CD4-positive, alpha-beta T cell treated with Interleukin-2 at 100 ng/mL for 4 hours (primary cell): ENCODE results near the gene OR7A17.

Source experiments
- DNase-seq: peaks from one replicate; pipeline ENCODE4 v3.0.0-alpha.2; 2020; ENCODE audit warnings: low spot score

The OR7A17 gene

DNA sequence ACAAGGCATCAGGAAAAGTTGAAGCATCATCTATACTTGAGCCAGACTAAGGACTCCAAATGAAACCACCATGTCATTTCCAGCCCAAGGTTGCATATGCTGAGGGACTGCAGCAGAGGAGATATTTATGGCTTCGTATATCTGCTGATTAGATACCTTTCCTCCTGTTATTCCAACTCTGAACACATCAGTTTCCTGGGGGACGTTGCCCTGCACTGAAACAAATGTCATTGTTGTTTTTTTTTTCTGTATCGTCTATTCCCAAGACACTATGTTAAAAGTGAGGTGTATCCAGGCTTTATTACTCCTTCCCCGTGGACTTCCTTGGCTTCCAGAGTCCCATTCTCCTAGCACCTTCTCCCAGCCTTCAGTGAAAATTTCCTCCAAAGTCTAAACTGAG, at the start of gene OR7A17:
Gene OR7A17, minus strand, starts transcription at position 101 of the 400 bp plus-strand sequence. CDS start 4,777 bp downstream, outside the sequence.
- no peak for DNase-seq

DNA sequence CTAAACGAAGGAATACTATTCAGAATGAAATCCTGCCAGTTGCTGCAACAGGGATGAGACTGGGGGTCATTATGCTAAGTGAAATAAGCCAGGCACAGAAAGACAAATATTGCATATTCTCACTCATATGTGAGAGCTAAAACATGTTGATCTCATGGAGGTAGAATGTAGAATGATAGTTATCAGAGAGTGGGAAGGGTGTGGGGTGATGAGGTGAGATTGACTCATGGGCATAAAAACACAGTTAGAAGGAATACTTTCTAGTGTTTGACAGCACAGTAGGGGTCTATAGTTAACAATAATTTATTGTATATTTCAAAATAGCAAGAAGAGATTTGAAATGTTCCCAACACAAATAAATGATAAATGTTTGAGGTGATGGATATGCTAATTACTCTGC, 47.6 kb upstream of the OR7A17 start:
- DNase-seq: no peak

DNA sequence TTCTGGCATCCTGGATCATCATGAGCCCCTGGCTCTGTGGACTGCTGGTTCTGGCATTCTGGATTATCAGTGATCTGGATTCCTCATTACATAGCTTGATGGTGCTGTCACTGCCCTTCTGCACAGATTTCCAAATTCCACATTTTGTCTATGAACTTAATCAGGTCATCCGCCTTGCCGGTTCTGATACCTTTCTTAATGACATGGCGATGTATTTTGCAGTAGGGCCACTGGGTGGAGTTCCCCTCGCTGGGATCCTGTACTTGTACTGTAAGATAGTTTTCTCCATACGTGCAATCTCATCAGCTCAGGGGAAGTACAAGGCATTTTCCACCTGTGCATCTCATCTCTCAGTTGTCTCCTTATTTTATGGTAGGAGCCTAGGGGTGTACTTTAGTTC, 30.9 kb upstream of the OR7A17 start:
- DNase-seq: no peak

DNA sequence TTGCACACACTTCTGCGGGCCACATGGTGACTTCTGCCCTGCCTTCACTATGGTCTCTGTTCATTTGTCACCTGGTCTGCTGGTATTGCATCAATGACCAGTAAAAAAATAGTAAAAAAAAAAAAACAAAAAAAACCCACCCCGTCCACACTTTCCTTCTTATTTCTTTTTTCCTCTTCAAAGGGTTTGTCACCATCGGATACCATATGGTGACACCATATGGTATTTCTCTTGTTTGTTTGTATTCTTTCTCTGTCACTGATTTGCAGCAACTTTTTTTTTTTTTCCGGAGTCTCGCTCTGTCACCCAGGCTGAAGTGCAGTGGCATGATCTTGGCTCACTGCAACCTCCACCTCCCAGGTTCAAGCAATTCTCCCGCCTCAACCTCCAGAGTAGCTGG, 29.2 kb upstream of the OR7A17 start:
- DNase-seq: no peak

DNA sequence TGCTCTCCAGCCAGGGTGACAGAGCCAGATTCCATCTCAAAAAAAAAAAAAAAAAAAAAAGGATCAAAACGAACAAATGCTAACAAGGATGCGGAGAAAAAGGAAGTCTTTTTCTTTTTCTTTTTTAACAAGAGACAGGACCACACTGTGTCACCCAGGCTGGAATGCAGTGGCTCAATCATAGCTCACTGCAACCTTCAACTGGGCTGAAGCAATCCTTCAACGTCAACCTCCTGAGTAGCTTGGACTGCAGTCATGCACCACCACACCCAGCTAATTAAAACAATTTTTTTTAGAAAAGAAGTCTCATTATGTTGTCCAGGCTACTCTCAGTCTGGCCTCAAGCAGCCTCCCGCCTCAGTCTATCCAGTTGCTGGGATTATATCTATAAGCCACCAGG, 20.8 kb upstream of the OR7A17 start:
- no peak for DNase-seq

DNA sequence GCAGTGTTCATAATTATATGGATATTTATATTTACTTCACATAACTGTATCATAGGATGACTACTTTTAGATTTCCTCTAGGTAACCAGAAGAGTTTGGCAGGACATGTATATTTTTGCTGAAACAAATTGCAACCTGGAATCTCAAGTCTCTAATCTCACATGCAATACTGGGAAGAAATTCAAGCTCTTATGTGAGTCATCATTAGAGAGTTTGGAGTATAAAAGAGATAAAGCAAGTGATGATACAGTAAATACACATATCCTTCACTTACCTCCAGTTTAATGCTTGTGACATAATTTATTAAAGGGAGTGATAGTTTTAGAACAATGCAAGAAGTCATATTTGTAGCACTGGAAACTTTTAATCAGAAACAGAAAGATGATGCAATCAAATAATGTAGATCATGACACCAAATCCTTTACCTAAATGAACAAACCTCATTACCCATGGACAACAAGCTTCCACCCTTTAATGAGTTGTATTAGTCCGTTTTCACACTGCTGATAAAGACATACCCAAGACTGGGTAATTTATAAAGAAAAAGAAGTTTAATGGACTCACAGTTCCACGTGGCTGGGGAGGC, 15.8 kb upstream of the OR7A17 start:
- DNase-seq: no peak

DNA sequence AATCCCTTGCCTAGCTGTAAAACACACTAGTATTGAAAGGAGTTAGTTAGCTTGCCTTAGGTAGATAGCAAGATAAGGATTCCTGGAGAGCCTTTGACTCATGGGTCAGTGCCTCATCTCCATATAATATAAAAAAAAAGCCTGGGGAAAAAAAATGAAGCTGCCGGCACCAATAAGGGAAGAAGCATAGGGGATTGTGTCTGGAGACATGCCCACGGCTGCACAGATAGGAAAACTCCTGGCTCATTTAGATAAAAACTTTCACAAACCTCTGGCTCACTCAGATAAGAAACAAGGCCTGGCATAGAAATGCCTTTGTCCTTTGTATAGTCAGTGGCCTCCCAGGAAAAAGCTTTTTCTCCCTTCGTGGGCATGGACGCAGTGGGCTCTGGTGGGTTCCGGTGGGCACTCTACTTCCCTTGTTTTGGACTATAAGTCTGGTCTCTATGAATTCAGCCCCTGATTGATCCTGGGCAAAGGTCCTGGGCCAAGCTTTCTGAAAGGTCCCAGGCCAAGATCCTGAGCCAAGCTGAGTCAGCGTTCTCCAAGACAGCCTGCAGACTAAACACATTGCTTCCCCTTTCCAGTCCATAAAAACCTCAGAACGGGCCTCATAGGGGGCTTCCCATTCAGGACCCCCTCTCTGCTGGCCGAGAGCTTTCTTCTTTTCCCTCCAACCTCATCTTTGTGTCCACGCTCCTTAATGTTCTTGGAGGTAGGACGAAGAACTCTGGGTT, 4.9 kb upstream of the OR7A17 start:
- no peak for DNase-seq

DNA sequence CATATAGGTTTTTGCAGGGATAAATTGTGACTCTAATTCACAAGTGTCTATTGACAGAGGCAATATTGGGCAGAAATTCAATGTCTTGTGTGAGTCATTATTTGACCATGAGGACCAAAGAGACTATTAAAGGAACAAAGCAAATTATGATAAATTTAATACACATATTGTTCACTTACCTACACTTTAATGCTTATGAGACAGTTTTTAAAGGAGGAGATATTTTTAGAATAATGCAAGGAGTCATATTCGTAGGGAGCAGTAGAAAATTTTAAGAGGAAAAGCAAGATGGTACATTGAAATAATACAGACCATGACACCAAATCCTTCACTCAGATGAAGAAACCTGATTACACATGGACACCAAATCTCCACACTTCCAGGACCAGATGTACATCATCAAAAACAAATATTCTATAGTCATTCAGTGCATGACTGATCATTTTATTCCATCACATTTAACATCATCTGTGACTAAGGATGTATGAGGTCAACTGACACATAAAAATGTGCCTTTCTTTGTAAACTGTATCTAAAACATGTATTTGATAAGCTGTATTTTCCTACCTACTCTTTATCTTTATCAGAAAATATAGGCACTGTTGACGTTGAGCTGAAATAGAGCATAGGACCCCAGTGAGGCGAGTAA, 4.2 kb upstream of the OR7A17 start:
- no peak for DNase-seq

DNA sequence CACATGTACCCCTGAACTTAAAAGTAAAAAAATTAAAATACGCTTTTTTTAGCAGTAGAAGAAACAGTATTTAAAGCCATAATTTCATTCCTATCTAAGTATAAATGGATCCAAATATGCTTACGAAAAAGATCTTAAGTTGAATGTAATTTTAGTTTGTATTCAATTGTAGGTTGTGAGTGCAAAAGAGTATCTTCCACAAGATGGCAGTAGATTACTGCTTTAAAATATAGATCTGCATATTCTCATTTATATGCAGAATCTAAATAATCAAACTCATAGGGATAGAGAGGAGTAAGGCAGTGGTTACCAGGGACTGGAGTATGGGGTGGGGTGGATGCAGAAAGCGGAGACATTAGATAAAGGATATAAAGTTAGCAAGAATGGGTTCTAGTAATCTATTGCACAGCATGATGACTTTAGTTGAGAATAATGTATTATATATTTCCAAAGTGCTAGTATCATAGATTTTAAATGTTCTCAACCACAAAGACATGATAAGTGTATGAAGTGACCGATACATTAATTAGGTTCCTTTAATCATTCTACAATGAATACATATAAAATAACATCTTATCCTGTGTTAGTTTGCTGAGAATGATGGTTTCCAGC, 14.2 kb downstream of the OR7A17 start:
- DNase-seq: no peak

DNA sequence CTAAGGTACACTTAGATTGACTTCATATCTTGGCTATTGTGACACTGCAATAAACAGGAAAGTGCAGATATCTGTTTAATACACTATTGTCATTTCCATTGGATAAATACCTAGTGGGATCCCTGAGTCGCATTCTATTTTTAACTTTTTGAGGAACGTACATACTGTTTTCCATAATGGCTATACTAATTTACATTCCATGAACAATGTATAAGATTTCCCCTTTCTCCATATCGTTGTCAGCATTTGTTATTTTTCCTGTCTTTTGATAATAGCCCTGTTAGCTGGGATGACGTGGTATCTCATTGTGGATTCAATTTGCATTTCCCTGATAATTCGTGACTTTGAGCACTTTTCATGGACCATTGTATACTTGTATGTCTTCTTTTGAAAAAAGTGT, 17.4 kb downstream of the OR7A17 start:
- no peak for DNase-seq

DNA sequence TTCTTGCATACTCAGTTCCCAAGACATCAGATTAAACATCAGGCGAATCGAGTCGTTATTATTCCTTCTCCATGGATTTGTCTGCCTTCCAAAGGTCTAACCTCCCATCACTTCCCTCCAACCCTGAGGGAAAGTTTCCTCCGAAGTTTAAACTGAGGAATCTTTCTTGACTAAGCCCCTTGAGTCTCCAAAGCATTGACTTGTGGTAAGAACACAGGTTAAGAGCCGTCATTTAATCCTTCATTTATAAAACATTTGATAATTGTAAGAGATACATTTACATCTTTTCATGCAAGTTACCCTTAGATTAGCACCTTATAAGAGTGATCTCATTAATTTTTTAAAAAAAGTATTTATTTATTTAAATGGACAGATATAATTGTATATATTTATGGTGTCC, 37.1 kb downstream of the OR7A17 start, which contains the start of gene OR7A10:
Gene OR7A10, minus strand, starts transcription at position 101 of the 400 bp plus-strand sequence. CDS start 7,045 bp downstream, outside the sequence.
- DNase-seq: no peak

DNA sequence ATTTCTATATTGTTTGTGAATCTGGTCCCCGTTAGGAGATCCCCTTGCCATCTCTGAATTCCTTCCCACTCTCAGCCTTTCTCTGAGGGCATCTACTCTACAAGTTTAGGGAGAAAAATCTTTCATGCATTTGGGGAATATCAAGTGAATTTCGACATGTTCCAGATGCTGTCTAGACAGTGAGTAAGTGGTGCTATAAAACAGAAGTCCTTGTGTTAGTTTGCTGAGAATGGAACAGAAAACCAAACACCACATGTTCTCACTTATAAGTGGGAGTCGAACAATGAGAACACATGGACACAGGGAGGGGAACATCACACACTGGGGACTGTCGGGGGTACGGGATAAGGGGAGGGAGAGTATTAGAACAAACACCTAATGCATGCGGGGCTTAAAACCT, 42.4 kb downstream of the OR7A17 start:
- DNase-seq: no peak

DNA sequence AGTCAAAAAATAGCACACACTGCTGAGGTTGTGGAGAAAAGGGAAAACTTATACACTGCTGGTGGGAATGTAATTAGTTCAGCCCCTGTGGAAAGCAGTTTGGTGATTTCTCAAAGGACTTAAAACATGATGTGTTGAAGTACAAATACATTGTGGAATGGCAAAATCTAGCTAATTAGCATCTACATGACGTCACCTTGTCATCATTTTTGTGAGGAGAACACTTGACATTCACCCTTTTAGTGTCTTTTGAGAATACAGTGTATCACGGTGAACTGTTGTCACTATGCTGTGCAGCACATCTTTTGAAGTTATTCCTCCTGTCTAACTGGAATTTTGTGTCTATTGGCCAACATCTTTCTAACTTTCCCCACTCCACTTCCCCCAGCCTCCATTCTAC, 42.8 kb downstream of the OR7A17 start:
- no peak for DNase-seq

DNA sequence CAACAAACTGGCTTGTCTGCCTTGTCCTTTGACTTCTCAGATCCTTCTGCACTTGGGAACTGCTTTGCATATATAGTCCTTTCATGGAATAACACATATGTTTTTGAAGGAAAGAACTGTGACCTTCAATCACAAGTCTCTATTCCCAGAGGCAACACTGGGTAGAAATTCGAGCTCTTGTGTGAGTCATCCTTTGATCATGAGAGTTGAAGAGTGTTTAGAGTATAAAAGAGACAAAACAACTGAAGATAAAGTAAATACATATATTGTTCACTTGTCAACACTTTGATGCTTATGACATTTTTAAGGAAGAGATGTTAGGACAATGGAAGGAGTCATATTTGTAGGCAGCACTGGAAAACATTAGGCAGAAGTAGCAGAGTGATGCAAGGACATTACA, 45.7 kb downstream of the OR7A17 start:
- no peak for DNase-seq

DNA sequence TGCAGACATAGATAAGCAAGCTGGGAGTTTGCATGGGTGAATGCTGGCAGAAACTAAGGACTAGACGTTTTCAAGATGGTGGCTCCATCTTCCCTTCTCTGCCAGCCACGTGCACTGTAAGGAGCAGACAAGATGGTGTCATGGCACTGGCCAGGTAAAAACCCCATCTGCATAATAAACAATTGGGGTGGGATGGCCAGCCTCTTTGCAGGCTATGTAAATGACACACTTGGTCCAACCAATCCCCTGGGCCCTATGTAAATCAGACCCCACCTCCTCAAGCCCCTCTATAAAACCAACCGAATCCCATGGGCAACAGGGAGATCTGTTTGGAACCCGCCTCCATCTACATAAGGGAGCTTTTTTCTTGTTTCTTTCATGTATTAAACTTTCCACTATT, 48.5 kb downstream of the OR7A17 start:
- DNase-seq: no peak

DNA sequence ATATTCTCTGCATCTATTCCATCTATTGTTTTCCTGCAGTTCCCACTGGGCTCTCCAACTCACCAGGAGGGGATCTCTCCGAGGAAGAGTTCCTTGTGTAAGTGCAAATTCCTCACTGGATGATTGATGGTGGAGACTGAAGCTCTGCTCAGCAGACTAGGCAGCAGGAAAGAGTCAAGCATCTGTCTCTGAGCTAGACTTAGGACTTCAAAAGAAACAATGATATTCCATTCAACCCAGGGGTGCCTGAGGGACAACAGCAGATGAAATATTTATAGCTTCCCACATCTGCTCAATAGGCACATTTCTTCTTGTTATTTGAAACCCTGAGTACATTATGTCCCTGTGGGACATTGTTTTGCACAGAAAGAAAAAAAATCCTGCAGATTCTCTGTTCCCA, 50.9 kb downstream of the OR7A17 start, which contains the start of the genes OR7A5 and OR7C1:
Gene OR7A5, minus strand, starts transcription at position 175 of the 400 bp plus-strand sequence. CDS start 6,944 bp downstream, outside the sequence.
Gene OR7C1, minus strand, starts transcription at position 175 of the 400 bp plus-strand sequence. CDS start 35,049 bp downstream, outside the sequence.
- DNase-seq: no peak

DNA sequence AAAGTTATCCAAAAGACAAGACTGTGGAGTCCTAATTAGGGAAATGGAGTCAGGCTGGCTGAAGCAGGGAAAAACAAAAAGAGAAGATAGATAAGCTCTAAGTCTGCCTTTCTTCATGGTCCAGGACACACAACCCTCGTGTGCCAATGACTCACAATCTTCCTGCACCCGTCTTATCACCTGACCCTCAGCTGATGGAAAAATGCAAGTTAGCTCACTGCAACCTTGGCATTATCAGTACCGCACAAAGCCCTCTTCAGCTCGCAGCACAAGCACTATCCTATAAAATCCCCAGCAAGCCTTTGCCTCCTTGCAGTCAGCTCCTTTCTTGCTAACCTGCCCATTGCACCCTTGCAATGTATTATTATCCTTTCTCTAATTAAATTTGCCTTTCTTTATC, 55.2 kb downstream of the OR7A17 start:
- no peak for DNase-seq
